ENCODE data around the gene MPHOSPH9. TPM values are rescaled to one million over a fixed set of nuclear protein-coding genes. Genes with fewer than 3 reads are reported as not detected.
A peak's percentile ranks its signal among the peaks of the same experiment; 100 is the strongest.

Gene MPHOSPH9
- total and polyA plus RNA-seq, 8 donors = 4.9 to 288 (median 45.3) TPM

DNA sequence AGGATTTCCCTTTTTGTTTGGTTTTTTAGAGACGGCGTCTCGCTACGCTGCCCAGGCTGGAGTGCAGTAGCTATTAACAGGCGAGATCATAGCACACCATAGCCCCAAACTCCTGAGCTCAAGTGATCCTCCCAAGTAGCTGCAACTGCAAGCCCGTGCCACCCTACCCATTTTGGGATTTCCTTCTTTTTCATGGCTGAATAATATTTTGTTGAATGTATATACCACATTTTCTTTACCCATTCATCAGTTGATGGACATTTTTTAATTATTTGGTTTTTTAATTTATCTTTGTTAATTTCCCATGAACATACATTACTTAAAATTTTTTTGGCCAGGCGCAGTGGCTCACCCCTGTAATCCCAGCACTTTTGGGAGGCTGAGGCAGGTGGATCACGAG, 97.3 kb downstream of the MPHOSPH9 start:
- no peak overlapping the region for H3K4me3 ChIP-seq
- 72 to 97% (median 84%) methylated on average over 7 to 8 of the region's 8 CpGs for WGBS, 5 donors
- H3K4me1 ChIP-seq = peaks cover 19 to 49% (median 28%) of the 10 kb centered on the region in 4 donors
- intact Hi-C loops (cut with DNase I; ENCODE audit: low total_unique reads) = no loop called here
- H3K27me3 ChIP-seq = no peaks in the 10 kb centered on the region
- H3K36me3 ChIP-seq = peaks cover 0 to 7% (median 3%) of the 10 kb centered on the region in 4 donors
- H3K9me3 ChIP-seq = no peaks in the 10 kb centered on the region
- no peak for DNase-seq
- peak overlapping the region in 1 of 5 donors; percentile 9 for H3K27ac ChIP-seq
- TF ChIP-seq EP300 (IDR thresholded peaks at IDR 0.05) = no peak
- TF ChIP-seq POLR2A (IDR thresholded peaks at IDR 0.05) = no peak
- no peak for TF ChIP-seq POLR2AphosphoS5 (IDR thresholded peaks at IDR 0.05)

DNA sequence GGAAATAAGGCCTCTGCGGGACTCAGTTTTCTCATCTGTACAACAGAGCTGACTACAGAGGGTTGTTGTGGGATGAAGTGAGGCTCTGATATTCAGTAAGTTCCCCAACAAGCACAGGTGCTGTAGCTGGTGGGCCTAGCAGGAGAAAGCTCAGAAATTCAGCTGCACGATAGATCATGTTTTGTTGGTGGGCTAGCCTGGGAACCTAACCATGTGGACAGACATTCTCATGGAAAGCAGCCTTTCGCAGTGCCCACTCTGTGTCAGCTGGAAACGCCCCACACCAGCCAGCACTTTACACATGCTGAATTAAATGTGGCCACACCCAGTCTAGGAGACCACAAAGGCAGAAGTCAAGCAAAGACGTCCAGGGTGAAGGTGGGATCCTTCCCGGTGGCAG, 98.1 kb downstream of the MPHOSPH9 start:
- H3K9me3 ChIP-seq = no peaks in the 10 kb centered on the region
- H3K27me3 ChIP-seq = no peaks in the 10 kb centered on the region
- 86 to 93% (median 91%) methylated on average over 6 of the region's 6 CpGs for WGBS, 5 donors
- peak in 1 of 2 donors; percentile 30 for DNase-seq
- intact Hi-C loops (cut with DNase I; ENCODE audit: low total_unique reads) = no loop called here
- H3K27ac ChIP-seq = no peak overlapping the region
- H3K4me1 ChIP-seq = peaks cover 10 to 42% (median 20%) of the 10 kb centered on the region in 4 donors
- no peak overlapping the region for H3K4me3 ChIP-seq
- H3K36me3 ChIP-seq = peaks cover 0 to 7% (median 3%) of the 10 kb centered on the region in 4 donors
- TF ChIP-seq POLR2AphosphoS5 (IDR thresholded peaks at IDR 0.05) = no peak
- TF ChIP-seq, protein P1, sequence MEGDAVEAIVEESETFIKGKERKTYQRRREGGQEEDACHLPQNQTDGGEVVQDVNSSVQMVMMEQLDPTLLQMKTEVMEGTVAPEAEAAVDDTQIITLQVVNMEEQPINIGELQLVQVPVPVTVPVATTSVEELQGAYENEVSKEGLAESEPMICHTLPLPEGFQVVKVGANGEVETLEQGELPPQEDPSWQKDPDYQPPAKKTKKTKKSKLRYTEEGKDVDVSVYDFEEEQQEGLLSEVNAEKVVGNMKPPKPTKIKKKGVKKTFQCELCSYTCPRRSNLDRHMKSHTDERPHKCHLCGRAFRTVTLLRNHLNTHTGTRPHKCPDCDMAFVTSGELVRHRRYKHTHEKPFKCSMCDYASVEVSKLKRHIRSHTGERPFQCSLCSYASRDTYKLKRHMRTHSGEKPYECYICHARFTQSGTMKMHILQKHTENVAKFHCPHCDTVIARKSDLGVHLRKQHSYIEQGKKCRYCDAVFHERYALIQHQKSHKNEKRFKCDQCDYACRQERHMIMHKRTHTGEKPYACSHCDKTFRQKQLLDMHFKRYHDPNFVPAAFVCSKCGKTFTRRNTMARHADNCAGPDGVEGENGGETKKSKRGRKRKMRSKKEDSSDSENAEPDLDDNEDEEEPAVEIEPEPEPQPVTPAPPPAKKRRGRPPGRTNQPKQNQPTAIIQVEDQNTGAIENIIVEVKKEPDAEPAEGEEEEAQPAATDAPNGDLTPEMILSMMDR (IDR thresholded peaks at IDR 0.05) = no peak
- no peak for TF ChIP-seq POLR2A (IDR thresholded peaks at IDR 0.05)
- no peak for TF ChIP-seq EP300 (IDR thresholded peaks at IDR 0.05)

DNA sequence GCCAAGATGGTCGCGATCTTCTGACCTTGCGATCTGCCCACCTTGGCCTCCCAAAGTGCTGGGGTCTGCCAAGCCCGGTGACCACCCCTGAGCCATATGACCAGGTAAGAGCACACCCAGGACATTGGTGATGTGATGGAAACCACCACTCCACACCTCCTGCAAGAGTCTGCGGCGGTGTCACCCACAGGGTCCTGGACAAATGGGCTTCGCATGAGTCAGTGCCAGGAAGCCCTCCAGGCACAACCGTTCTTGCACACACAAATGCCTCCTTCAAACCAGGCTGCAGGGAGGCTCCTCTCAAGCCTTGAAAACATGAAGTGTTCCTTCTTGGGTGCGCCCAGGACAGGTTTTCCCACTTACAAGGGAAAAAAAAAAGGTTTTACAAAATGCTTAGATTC, 98.7 kb downstream of the MPHOSPH9 start:
- TF ChIP-seq, protein P1 (IDR thresholded peaks at IDR 0.05) = no peak
- TF ChIP-seq POLR2A (IDR thresholded peaks at IDR 0.05) (no peak), POLR2AphosphoS5 (IDR thresholded peaks at IDR 0.05) (no peak), EP300 (IDR thresholded peaks at IDR 0.05) (no peak)
- WGBS, 5 donors = 87 to 95% (median 93%) methylated on average over 9 of the region's 9 CpGs
- no peak for DNase-seq
- H3K27ac ChIP-seq = no peak overlapping the region
- H3K4me3 ChIP-seq = no peak overlapping the region
- H3K36me3 ChIP-seq = peaks cover 0 to 7% (median 3%) of the 10 kb centered on the region in 4 donors
- intact Hi-C loops (cut with DNase I; ENCODE audit: low total_unique reads) = no loop called here
- peaks cover 9 to 37% (median 18%) of the 10 kb centered on the region in 4 donors for H3K4me1 ChIP-seq
- no peaks in the 10 kb centered on the region for H3K9me3 ChIP-seq
- no peaks in the 10 kb centered on the region for H3K27me3 ChIP-seq

DNA sequence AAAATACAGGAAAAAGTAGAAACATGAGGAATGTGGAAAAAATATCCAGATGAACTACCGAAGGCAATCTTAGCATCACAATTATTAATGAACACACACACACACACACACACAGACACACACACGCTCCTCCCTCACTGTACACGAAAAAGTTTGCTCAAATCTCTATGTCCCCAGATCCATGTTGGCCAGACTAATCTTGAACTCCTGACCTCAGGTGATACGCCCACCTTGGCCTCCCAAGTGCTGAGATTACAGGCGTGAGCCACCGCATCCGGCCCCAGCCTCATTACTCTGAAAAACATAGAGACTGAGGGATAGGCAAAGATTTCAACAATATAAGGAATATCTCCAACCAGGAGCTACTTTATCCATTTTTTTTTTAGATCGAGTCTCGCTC, 99.2 kb downstream of the MPHOSPH9 start:
- Histone ChIP-seq H3K36me3 (peaks cover 0 to 7% (median 3%) of the 10 kb centered on the region in 4 donors), H3K4me1 (peaks cover 9 to 32% (median 18%) of the 10 kb centered on the region in 4 donors), H3K4me3 (no peak overlapping the region), H3K27me3 (no peaks in the 10 kb centered on the region), H3K9me3 (no peaks in the 10 kb centered on the region), H3K27ac (peak overlapping the region in 1 of 5 donors; percentile 69)
- intact Hi-C loops (cut with DNase I; ENCODE audit: low total_unique reads) = no loop called here
- TF ChIP-seq, protein P1 (IDR thresholded peaks at IDR 0.05) = no peak
- TF ChIP-seq EP300 (IDR thresholded peaks at IDR 0.05) (no peak), POLR2A (IDR thresholded peaks at IDR 0.05) (no peak), POLR2AphosphoS5 (IDR thresholded peaks at IDR 0.05) (no peak)
- 78 to 89% (median 87%) methylated on average over 9 of the region's 9 CpGs for WGBS, 5 donors
- DNase-seq = no peak

DNA sequence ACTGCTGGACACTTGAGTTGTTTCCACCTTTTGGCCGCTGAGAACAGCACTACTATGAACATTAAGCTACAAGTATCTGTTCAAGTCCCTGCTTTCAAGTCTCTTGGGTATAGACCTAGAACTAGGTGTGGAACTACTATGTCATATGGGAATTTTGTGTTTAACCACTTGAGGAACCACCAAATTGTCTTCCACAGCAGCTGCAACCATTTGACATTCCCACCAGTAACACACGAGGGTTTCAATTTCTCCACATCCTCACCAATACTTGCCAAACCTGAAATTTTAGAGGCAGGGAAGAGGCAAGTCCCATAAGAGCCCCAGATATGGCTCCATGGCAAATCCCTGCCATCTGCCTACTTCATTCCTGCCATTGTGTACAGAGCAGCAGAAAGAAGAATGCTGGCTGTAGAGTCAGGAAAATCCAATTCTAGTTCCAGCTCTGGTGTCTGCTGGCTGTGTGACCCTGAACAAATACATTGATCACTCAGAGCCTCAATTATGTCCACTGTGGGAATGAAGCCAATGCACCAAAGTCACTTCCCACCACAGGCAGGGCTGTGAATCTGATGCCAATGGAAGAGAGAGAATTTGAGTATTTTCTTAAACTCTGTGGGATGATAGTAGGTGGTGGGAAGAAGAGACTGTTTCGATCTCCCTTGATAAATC, 99.9 kb downstream of the MPHOSPH9 start:
- intact Hi-C loops (cut with DNase I; ENCODE audit: low total_unique reads) = no loop called here
- no peak overlapping the region for H3K4me3 ChIP-seq
- H3K9me3 ChIP-seq = no peaks in the 10 kb centered on the region
- no peaks in the 10 kb centered on the region for H3K27me3 ChIP-seq
- peak overlapping the region in 4 of 5 donors; percentile 24 to 69 (median 44) for H3K27ac ChIP-seq
- H3K4me1 ChIP-seq = peaks cover 9 to 36% (median 19%) of the 10 kb centered on the region in 4 donors
- 75 to 87% (median 80%) methylated on average over 3 of the region's 3 CpGs for WGBS, 5 donors
- no peak for DNase-seq
- H3K36me3 ChIP-seq = peaks cover 0 to 7% (median 3%) of the 10 kb centered on the region in 4 donors
- TF ChIP-seq EP300 (IDR thresholded peaks at IDR 0.05) (no peak), POLR2AphosphoS5 (IDR thresholded peaks at IDR 0.05) (no peak), POLR2A (IDR thresholded peaks at IDR 0.05) (no peak)
- TF ChIP-seq, protein P1 (IDR thresholded peaks at IDR 0.05) = no peak

Data from stomach (tissue), 9 donors.